PC-9 (cell line): ENCODE measurements around the gene SRSF6. TPM values are rescaled to one million over a fixed set of nuclear protein-coding genes. Genes with fewer than 3 reads are reported as not detected.

Source experiments
- BruUV-seq: library from RNA; stranded (reverse); fragments of 400-500 nt; replicated peaks from 2 replicates; lab custom pipeline; 2021; lab: Mats Ljungman, UMichigan
- CTCF ChIA-PET: fragments of 300-600 bp; sonication (Branson Sonifier 250); formaldehyde crosslinking; loops from one replicate; lab custom pipeline; 2022; ENCODE audit warnings: antibody characterized with exemption; lab: Charles Lee
- POLR2A ChIA-PET: fragments of 300-600 bp; sonication (Branson Sonifier 250); formaldehyde crosslinking; loops from one replicate; lab custom pipeline; 2022; ENCODE audit warnings: antibody characterized with exemption; ENCODE audit not compliant: unreplicated experiment; lab: Charles Lee
- DNase-seq, 2 experiments: peaks; one replicate each; pipeline versions ENCODE4 v3.0.0 to v3.0.0-alpha.2; 2015 to 2022; ENCODE audit warnings: mixed read lengths in 1 of 2
- H2AFZ ChIP-seq: fragments of 200-600 bp; sonication (generic); 2 replicates; pipeline ENCODE4 v1.8.1; 2017; ENCODE audit warnings: antibody characterized with exemption
- H3F3A ChIP-seq: fragments of 200-600 bp; sonication (generic); 2 replicates; pipeline ENCODE4 v1.8.1; 2017; ENCODE audit warnings: antibody characterized with exemption, mild to moderate bottlenecking, low read depth; ENCODE audit not compliant: insufficient read depth
- H3K27ac ChIP-seq: fragments of 200-600 bp; sonication (generic); 2 replicates; pipeline ENCODE4 v1.6.1; 2016; ENCODE audit warnings: mixed run types
- H3K27me3 ChIP-seq: fragments of 200-600 bp; sonication (generic); 2 replicates; pipeline ENCODE4 v1.6.1; 2016; ENCODE audit warnings: low read depth, mixed run types; ENCODE audit not compliant: insufficient read depth
- H3K36me3 ChIP-seq: fragments of 200-600 bp; sonication (generic); 2 replicates; pipeline ENCODE4 v1.6.1; 2016; ENCODE audit warnings: low read depth, mixed run types
- H3K4me1 ChIP-seq: fragments of 200-600 bp; sonication (generic); replicated peaks from 2 replicates; pipeline ENCODE4 v1.6.1; 2016; ENCODE audit warnings: mixed run types; ENCODE audit not compliant: insufficient read depth
- H3K4me2 ChIP-seq: fragments of 200-600 bp; sonication (generic); 2 replicates; pipeline ENCODE4 v1.6.1; 2017; ENCODE audit warnings: mixed run types
- H3K4me3 ChIP-seq: fragments of 200-600 bp; sonication (generic); 2 replicates; pipeline ENCODE4 v1.6.1; 2016; ENCODE audit warnings: mixed run types
- H3K79me2 ChIP-seq: fragments of 200-600 bp; sonication (generic); 2 replicates; pipeline ENCODE4 v1.6.1; 2017; ENCODE audit warnings: low read depth, mixed run types
- H3K9me2 ChIP-seq: fragments of 200-600 bp; sonication (generic); 2 replicates; pipeline ENCODE4 v1.8.1; 2017; ENCODE audit warnings: mild to moderate bottlenecking; ENCODE audit not compliant: insufficient read depth
- H3K9me3 ChIP-seq: fragments of 200-600 bp; sonication (generic); 2 replicates; pipeline ENCODE4 v1.8.1; 2016; ENCODE audit warnings: low read depth; ENCODE audit not compliant: insufficient read depth
- H4K20me1 ChIP-seq: fragments of 200-600 bp; sonication (generic); 2 replicates; pipeline ENCODE4 v1.8.1; 2017; ENCODE audit not compliant: insufficient read depth
- CTCF ChIP-seq: fragments of 200-600 bp; sonication (generic); conservative IDR thresholded peaks from 2 replicates; pipeline ENCODE4 v1.6.1; 2017; ENCODE audit warnings: mixed run types, antibody characterized with exemption, mild to moderate bottlenecking, moderate library complexity
- EZH2 ChIP-seq: fragments of 200-600 bp; sonication (generic); IDR thresholded peaks from 2 replicates; pipeline ENCODE4 v1.8.0; 2017; ENCODE audit warnings: antibody characterized with exemption, low read depth
- intact Hi-C: fragments of 100-400 bp; cut with micrococcal nuclease; formaldehyde crosslinking; loops from one replicate; pipeline ENCODE4 v1.10.0; 2022; ENCODE audit not compliant: unreplicated experiment
- total RNA-seq: library from RNA; stranded (reverse); gene quantifications from 2 replicates; pipeline ENCODE4 v1.2.3, GENCODE V29; 2021

Gene SRSF6
- total RNA-seq, 1 experiment from 2014 or later: 136 TPM

DNA sequence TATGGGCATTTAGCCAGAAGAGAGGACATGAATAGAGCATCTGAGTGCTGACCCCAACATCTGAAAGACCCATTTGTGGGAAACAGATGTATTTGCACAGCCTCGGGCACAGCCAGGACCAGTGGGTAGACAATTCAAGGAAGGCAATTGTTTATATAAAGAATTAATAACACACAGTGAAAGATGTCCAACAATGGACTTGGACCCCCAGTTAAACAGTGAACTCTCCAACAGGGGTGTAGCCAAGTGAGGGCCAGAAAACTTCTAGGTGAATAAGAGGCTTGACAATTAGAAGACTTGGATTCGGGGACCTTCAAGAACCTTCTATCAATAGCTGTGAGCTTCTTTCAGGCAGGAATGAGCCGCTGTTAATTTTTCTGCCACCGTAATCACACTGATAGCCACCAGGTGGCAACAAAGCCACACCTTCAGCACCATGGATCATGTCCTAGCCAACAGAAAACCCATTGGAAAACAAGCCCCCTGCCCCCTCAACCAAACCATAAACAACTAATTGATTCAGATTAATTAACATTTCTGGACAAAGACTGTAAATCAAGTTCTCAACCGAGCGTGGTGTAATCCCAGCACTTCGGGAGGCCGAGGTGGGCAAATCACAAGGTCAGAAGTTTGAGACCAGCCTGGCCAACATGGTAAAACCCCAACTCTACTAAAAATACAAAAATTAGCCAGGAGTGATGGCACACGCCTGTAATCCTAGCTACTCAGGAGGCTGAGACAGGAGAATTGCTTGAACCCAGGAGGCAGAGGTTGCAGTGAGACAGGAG lies 8.8 kb upstream of the SRSF6 start:
- POLR2A ChIA-PET: interaction anchor here (0.5 to 0.7 kb wide), 2 partner anchors 92 to 212 kb away, joined by 3 to 17 read pairs; no protein-coding TSS in a partner anchor
- H3K4me2 ChIP-seq: no peak overlapping the region

DNA sequence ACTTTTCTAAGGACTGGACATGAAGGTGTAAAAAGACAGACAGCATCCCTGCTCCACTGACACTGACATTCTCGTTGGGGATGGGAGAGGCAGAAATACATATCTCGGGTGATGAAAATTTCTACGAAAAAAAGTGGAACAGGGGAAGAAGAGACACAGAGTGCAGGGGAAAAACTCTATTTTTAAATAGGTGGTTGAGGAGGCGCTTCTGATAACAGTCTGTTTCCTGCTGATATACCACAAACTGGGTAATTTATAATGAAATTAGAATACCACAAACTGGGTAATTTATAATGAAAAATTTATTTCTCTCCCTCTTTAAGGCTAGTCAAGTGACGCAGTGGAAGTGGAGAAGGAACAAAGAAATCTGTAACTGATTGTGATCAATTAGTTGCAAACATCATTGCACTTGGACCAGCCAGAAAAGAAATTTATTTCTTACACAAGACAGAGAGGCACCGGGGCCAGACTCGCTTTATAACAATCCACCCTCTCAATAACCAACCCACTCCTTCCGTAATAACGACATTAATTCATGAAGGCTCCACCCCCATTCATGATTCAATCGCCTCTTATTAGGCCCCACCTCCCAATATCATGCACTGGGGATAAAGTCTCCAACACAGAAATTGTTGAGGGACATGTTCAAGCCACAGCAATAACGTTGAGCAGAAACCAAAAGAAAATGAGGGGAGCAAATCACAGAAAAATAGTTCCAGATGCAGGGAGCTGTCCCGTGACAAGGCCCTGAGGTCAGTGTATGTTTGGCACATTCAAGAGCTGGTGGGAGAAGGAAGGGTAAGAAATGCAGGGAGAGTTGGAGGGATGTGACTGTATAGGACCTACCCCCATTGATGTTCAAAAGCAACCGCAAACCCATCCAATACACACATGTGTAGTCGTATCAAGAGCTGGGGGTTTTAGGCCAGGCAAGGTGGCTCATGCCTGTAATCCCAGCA lies 6.6 kb upstream of the SRSF6 start:
- no peak overlapping the region for H3K4me3 ChIP-seq
- no peaks in the 10 kb centered on the region for H3K36me3 ChIP-seq
- no peak for DNase-seq
- BruUV-seq: no TSS peak
- H3K27me3 ChIP-seq: peaks cover 12% of the 10 kb centered on the region
- CTCF ChIA-PET: interaction anchor here (0.7 kb wide), 3 partner anchors 74 to 739 kb away, joined by 3 to 6 read pairs (median 6); no protein-coding TSS in a partner anchor
- no peak overlapping the region for H3K4me2 ChIP-seq
- no peaks in the 10 kb centered on the region for H4K20me1 ChIP-seq
- H3K9me2 ChIP-seq: no peaks in the 10 kb centered on the region
- no peaks in the 10 kb centered on the region for H3K9me3 ChIP-seq
- no peaks in the 10 kb centered on the region for H3K4me1 ChIP-seq
- H3F3A ChIP-seq: peaks cover 3% of the 10 kb centered on the region; the same call in 1 of the 2 replicates
- TF ChIP-seq EZH2 (no peak), CTCF (no peak)
- H2AFZ ChIP-seq: no peak overlapping the region
- H3K79me2 ChIP-seq: no peaks in the 10 kb centered on the region
- intact Hi-C loops: no loop called here
- no peak overlapping the region for H3K27ac ChIP-seq
- POLR2A ChIA-PET: no interaction called here

More for the DNA sequence above, 8.8 kb upstream of the SRSF6 start:
- CTCF ChIA-PET: interaction anchor here (0.6 to 1.5 kb wide), 14 partner anchors 9 to 763 kb away, joined by 3 to 15 read pairs (median 3); partner anchors contain the start of gene SRSF6
- H3K79me2 ChIP-seq: no peaks in the 10 kb centered on the region
- no peak overlapping the region for H2AFZ ChIP-seq
- no peak overlapping the region for H3K27ac ChIP-seq
- peaks cover 5% of the 10 kb centered on the region for H3K27me3 ChIP-seq
- H4K20me1 ChIP-seq: no peaks in the 10 kb centered on the region
- H3K36me3 ChIP-seq: no peaks in the 10 kb centered on the region
- no peaks in the 10 kb centered on the region for H3K9me3 ChIP-seq
- no peaks in the 10 kb centered on the region for H3K9me2 ChIP-seq
- no TSS peak for BruUV-seq
- peaks cover 3% of the 10 kb centered on the region; the same call in 1 of the 2 replicates for H3F3A ChIP-seq
- peak; percentile 92 for TF ChIP-seq CTCF
- no peak for TF ChIP-seq EZH2
- H3K4me1 ChIP-seq: no peaks in the 10 kb centered on the region
- H3K4me3 ChIP-seq: no peak overlapping the region
- intact Hi-C loops: loop anchor here (1.0 to 10.0 kb wide), 7 partner anchors 89 to 1016 kb away; partner anchors contain the start of gene JPH2
- peak in 1 of 2 experiments; percentile 59 for DNase-seq
